SH-SY5Y (cell line): ENCODE data around the gene C7orf25.

Experiments used
- GATA2 ChIP-seq: IDR thresholded peaks from 2 replicates; pipeline ENCODE4 v1.6.1; 2011; ENCODE audit warnings: mild to moderate bottlenecking, low read depth, low read length
- GATA3 ChIP-seq: IDR thresholded peaks from 2 replicates; pipeline ENCODE4 v1.6.1; 2011; ENCODE audit warnings: low read depth, mild to moderate bottlenecking, low read length, moderate library complexity

- TF ChIP-seq GATA2 (no peak), GATA3 (no peak)
Observed at GRCh38 chr7:42935861-42936260, 24.0 kb upstream of the C7orf25 start.
